GM18502 (cell line): ENCODE results near the gene MIDN.

ENCODE experiments used
- ATAC-seq: cut with Tn5 transposase; IDR thresholded peaks from one replicate; pipeline ENCODE4 v1.9.1; 2021; ENCODE audit warnings: mild to moderate bottlenecking; ENCODE audit not compliant: unreplicated experiment, poor library complexity

Gene MIDN

GRCh38 chr19:1220477-1220930 lies 27.9 kb upstream of the MIDN start:
- ATAC-seq = no peak

DNA sequence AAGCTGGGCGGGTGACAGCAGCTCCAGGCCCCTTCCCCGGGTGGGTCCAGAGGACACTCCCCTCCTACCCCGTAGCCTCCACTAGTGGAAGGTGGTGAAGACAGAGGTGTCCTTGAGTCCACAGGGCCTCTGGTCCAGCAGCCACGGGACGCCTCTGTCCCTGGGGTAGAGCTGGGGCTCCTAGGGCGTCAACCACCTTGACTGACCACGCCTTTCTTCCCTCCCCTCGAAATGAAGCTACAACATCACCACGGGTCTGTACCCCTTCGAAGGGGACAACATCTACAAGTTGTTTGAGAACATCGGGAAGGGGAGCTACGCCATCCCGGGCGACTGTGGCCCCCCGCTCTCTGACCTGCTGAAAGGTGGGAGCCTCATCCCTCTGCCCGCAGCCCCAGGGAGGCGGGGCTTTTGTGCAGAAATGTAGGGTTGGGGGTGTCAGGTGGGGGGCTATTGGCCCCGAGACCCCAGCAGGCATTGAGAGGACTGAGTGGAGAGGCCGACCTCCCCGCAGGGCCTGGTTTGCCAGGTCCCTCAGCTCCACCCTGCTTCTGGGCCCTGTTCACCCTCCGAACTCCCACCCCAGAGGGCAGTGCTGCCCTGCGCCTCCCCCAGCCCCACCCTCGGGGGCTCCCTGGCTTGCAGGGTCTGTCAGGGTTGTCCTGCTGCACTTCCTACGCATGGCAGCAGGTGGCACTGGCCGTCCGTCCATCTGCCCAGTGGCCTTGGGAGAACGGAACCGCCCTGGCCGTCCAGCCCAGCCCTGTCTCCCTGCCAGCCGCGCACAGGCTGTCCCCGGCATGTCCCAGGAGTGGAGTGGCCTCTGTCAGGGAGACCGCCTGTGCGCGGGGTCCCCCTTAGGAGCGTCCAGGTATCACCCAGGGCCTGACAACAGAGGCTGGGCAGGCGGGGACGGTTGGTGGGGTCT lies 27.1 kb upstream of the MIDN start:
- no peak for ATAC-seq

GRCh38 chr19:1221904-1222255 lies 26.5 kb upstream of the MIDN start:
- no peak for ATAC-seq

- no peak for ATAC-seq
Measured at GRCh38 chr19:1222394-1222793, 26.0 kb upstream of the MIDN start.

DNA sequence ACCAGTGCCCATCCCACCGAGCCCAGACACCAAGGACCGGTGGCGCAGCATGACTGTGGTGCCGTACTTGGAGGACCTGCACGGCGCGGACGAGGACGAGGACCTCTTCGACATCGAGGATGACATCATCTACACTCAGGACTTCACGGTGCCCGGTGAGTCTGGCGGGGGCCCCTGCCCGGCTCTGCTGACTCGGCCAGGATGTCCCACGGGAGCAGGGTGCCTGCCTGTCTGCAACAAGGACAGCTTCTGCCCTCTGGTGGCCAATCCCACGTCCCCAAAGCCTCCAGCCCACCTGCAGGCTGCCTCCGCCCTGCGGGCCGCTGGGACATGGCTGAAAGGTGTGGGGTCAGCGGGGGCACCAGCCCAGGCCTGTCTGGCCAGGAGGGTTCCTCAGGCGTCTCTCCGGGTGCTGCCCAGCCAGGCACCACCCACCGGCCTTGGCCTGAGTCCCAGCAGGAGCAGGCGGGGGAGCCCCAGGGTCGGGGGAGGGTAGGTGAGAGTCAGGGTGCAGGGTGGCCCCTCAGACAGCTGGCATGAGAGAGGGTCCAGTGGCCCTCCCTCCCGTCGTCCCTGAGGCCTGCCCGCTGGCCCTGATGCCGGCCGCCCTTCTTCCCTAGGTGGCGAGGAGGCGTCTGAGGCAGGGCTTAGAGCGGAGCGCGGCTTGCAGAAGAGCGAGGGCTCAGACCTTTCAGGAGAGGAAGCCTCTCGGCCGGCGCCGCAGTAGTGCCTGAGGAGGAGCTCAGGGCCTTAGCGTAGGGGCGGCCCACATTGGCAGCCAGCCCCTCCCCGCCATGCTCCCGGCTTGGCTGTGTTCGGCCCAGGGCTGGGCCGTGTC lies 25.1 kb upstream of the MIDN start:
- ATAC-seq = no peak

GRCh38 chr19:1224047-1224825 lies 24.1 kb upstream of the MIDN start:
- no peak for ATAC-seq

- ATAC-seq = no peak
Measured at GRCh38 chr19:1224847-1225246, 23.5 kb upstream of the MIDN start.

DNA sequence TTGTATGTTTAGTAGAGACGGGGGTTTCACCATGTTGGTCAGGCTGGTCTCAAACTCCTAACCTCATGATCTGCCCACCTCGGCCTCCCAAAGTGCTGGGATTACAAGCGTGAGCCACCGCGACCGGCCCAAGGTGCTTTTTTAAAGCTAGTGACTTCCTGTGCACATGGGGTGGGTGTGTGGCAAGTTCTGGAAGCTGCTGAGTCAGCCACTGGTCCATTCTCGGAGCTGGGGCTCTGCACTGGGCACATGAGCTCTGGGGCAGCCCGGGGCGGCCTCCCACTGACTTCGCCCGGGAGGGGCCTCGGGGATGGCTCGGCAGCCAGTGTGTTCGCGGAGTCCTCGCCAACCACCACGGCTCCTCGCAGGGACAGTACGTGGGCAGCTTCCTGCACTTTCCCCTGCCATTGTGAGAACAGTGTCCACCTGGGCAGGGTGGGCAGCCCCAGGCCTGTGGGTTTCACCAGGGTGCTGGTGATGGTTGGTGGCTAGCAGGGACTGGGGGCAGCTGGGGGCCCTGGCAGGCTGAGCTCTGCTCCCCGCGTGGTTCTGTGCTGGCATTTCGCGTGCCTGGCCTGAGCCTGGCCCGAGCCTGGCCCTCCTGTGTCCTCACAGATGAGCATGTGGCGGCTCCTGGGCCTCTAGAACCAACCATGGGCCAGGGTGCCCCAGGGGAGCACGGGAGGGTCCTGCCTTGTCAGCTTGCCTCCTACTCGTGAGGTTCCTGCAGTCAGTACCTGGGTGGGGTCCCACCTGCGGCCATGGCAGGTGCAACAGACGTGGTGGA lies 22.8 kb upstream of the MIDN start:
- no peak for ATAC-seq

- no peak for ATAC-seq
Measured at GRCh38 chr19:1226227-1226518, 22.2 kb upstream of the MIDN start.

GRCh38 chr19:1226522-1227303 lies 21.7 kb upstream of the MIDN start:
- ATAC-seq = no peak

- no peak for ATAC-seq
Measured at GRCh38 chr19:1227304-1228054, 20.9 kb upstream of the MIDN start.

- ATAC-seq = no peak
Measured at GRCh38 chr19:1228161-1228957, 20.0 kb upstream of the MIDN start.

DNA sequence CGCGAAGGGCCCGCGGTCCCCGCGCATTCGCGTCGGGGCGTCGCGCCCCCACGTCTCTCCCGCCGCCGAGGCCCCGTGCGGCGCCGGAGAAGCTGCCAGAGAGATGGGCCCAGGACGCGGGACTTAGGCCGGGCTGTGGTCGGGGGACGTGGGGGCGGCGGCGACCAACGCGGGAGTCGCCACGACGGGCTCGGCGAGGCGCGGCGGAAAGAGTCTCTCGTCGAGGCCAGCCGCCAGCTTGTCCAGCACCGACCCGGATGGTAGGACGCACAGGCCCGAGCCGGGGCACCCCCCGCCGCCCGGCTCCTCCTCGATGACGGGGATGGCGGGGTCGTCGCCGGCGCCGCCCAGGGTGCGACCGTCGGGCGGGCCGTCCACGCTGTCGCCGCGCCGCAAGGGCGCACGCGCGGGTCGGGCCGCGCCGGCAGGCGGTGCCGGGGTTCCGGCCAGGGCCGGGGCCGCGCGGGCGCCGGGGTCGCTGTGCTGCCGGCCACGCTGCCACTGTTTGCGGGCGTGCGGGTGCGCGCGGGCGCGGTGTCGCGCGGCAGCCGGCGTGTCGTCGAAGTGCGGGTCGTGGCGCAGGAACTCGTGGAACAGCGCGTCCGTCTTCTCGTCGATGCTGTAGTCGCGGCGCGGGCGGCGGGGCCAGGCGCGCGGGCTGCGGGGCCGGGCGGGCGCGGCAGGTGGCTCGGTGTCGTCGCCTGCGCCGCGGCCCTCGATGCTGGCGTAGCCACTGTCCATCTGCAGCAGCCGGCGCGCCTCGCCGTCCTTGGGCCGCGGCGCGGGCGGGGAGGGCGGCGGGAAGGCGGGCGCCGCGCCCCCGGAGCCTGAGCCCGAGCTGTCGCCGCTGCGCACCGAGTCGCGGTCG lies 19.1 kb upstream of the MIDN start:
- no peak for ATAC-seq

GRCh38 chr19:1229924-1230782 lies 18.2 kb upstream of the MIDN start:
- ATAC-seq = no peak

DNA sequence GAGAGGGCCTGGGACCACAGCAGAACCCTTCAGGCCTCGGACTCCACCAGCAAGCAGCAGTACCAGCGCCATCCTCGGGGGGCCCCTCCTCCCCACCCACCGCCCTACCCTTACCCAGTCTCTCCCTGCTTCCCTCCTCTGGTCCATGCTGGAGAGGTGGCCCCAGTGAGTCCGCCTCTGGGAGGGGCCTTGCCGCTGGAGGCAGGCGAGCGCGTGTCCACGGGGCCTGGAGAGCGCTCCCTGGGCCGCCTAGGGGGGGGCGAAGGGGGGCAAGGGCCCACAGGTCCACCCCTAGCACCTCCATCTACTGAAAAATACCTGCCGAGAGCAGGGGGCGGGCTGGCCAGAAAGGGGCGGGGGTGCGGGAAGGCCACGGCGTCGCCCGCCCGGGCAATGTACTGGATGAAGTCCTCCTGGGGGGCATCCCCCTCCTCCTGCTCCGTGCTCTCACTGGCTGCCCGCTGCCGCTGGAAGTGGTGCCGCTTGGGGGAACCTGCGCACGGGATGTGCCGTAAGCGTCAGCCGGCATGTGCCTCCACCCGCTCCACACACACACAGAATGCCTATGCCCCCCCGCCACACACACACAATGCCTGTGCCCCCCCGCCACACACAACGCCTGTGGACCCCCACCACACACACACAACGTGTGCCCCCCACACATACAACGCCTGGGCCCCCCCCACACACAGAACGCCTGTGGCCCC lies 17.4 kb upstream of the MIDN start:
- no peak for ATAC-seq
